ENCODE results near the gene CORO6.
A peak's percentile ranks its signal among the peaks of the same experiment; 100 is the strongest.

CORO6 gene

GRCh38 chr17:29568331-29569244 lies 54.1 kb downstream of the CORO6 start, which contains the start of gene TP53I13:
Gene TP53I13 (plus strand): TSS chr17:29568701. CDS start chr17:29568759, 58 bp downstream.
- DNase-seq, result peak in 44 of 51 donors; percentile 38 to 88 (median 74)

GRCh38 chr17:29567554-29568330 lies 55.0 kb downstream of the CORO6 start:
- peak in 21 of 51 donors; percentile 32 to 74 (median 51) for DNase-seq

- DNase-seq, result no peak
Measured at GRCh38 chr17:29567304-29567553, 55.5 kb downstream of the CORO6 start.

- DNase-seq, result peak in 30 of 51 donors; percentile 35 to 72 (median 56)
Measured at GRCh38 chr17:29566473-29567303, 56.0 kb downstream of the CORO6 start, which contains the start of gene ABHD15. Gene ABHD15 (minus strand): TSS chr17:29567037. CDS start chr17:29566966, 71 bp downstream.

- peak in 1 of 51 donors; percentile 55 for DNase-seq
Measured at GRCh38 chr17:29565643-29566472, 56.9 kb downstream of the CORO6 start.
